GM18520 (cell line): ENCODE measurements around the gene COL4A2.
"Not testable (repeated sequence)": the region's sequence is repeated elsewhere in the genome, so short reads cannot be mapped to it uniquely, and the experiment has no call there.

Experiments used
- ATAC-seq: cut with Tn5 transposase; IDR thresholded peaks from one replicate; pipeline ENCODE4 v1.9.1; 2021; ENCODE audit not compliant: unreplicated experiment

COL4A2 gene

GRCh38 chr13:110306340-110306959 lies 634 bp upstream of the COL4A2 start:
- no peak for ATAC-seq

- no peak for ATAC-seq
Measured at GRCh38 chr13:110307767-110308655, 927 bp downstream of the COL4A2 start.

GRCh38 chr13:110308656-110309359 lies 1.7 kb downstream of the COL4A2 start:
- no peak for ATAC-seq

- no peak for ATAC-seq
Measured at GRCh38 chr13:110309661-110310524, 2.8 kb downstream of the COL4A2 start.

- ATAC-seq, result no peak
Measured at GRCh38 chr13:110310541-110311442, 3.7 kb downstream of the COL4A2 start.

GRCh38 chr13:110311443-110312338 lies 4.6 kb downstream of the COL4A2 start:
- no peak for ATAC-seq

GRCh38 chr13:110312339-110313031 lies 5.4 kb downstream of the COL4A2 start:
- no peak for ATAC-seq

- ATAC-seq, result not testable (repeated sequence)
Measured at GRCh38 chr13:110313261-110313660, 6.2 kb downstream of the COL4A2 start.

- not testable (repeated sequence) for ATAC-seq
Measured at GRCh38 chr13:110313733-110314132, 6.6 kb downstream of the COL4A2 start.

- ATAC-seq, result no peak
Measured at GRCh38 chr13:110314516-110315245, 7.6 kb downstream of the COL4A2 start.

GRCh38 chr13:110316196-110316595 lies 9.1 kb downstream of the COL4A2 start:
- ATAC-seq, result no peak

GRCh38 chr13:110317093-110317492 lies 10.0 kb downstream of the COL4A2 start:
- no peak for ATAC-seq

- no peak for ATAC-seq
Measured at GRCh38 chr13:110317496-110318195, 10.6 kb downstream of the COL4A2 start.

GRCh38 chr13:110318920-110319319 lies 11.8 kb downstream of the COL4A2 start:
- ATAC-seq, result no peak

- no peak for ATAC-seq
Measured at GRCh38 chr13:110319397-110319773, 12.3 kb downstream of the COL4A2 start.

- no peak for ATAC-seq
Measured at GRCh38 chr13:110319774-110320509, 12.9 kb downstream of the COL4A2 start.
